GM23338 (cell line): ENCODE results near the gene SLC37A1. TPM values are rescaled to one million over a fixed set of nuclear protein-coding genes. Genes with fewer than 3 reads are reported as not detected.

Source experiments
- CREB1 ChIP-seq: fragments of 250-450 bp; sonication (Bioruptor Pico); IDR thresholded peaks from 2 replicates; pipeline ENCODE4 v1.5.0; 2020; ENCODE audit warnings: low read depth, mild to moderate bottlenecking, moderate library complexity
- ETS1 ChIP-seq: IDR thresholded peaks from 2 replicates; pipeline ENCODE4 v1.6.1; 2016; ENCODE audit warnings: antibody characterized with exemption
- EZH2 ChIP-seq: fragments of 200-600 bp; sonication (generic); IDR thresholded peaks from one replicate; pipeline ENCODE4 v1.8.0; 2017; ENCODE audit warnings: antibody characterized with exemption, mild to moderate bottlenecking, low read depth; ENCODE audit not compliant: unreplicated experiment
- NANOG ChIP-seq: IDR thresholded peaks from 2 replicates; pipeline ENCODE4 v1.6.1; 2016; ENCODE audit warnings: antibody characterized with exemption, borderline replicate concordance
- POLR2AphosphoS5 ChIP-seq: IDR thresholded peaks from 2 replicates; pipeline ENCODE4 v1.6.1; 2016; ENCODE audit warnings: antibody characterized with exemption, low read depth
- STAT1 ChIP-seq: IDR thresholded peaks from one replicate; pipeline ENCODE4 v1.6.1; 2016; ENCODE audit warnings: antibody characterized with exemption; ENCODE audit not compliant: unreplicated experiment
- ZNF114 ChIP-seq: fragments of 250-450 bp; sonication (Bioruptor Pico); IDR thresholded peaks from 2 replicates; pipeline ENCODE4 v1.5.0; 2020; ENCODE audit warnings: mild to moderate bottlenecking, moderate library complexity
- ZNF331 ChIP-seq: fragments of 250-450 bp; sonication (Bioruptor Pico); IDR thresholded peaks from 2 replicates; pipeline ENCODE4 v1.5.0; 2020; ENCODE audit warnings: low read depth, mild to moderate bottlenecking, moderate library complexity
- ZNF462 ChIP-seq: fragments of 250-450 bp; sonication (Bioruptor Pico); IDR thresholded peaks from 2 replicates; pipeline ENCODE4 v1.5.0; 2020; ENCODE audit warnings: mild to moderate bottlenecking, moderate library complexity
- polyA plus RNA-seq: library from polyadenylated mRNA; unstranded; fragments of >200 nt; fragmentation: Nextera tagmentation; extraction: Ambion mirVana; gene quantifications from 2 replicates; pipeline ENCODE4 v1.2.1, GENCODE V29; 2016
- total RNA-seq: library from RNA; depleted of rRNA; stranded (reverse); fragments of >200 nt; shearing (Covaris generic); gene quantifications from 2 replicates; pipeline ENCODE4 v1.2.3, GENCODE V29; 2014

The SLC37A1 gene
- total and polyA plus RNA-seq, 2 experiments from 2014 or later: 14.0 to 30.3 TPM

- TF ChIP-seq ZNF462 (no peak), EZH2 (no peak), ZNF331 (no peak), CREB1 (no peak), ETS1 (no peak), ZNF114 (CRISPR knock-in tag) (no peak), STAT1 (no peak), NANOG (no peak), POLR2AphosphoS5 (no peak)
Measured at GRCh38 chr21:42547001-42547905, 33.6 kb downstream of the SLC37A1 start (continued).
